ENCODE results near the gene TMEM183A. TPM values are rescaled to one million over a fixed set of nuclear protein-coding genes. Genes with fewer than 3 reads are reported as not detected.

Gene TMEM183A
- total and polyA plus RNA-seq, 9 of the 15 experiments (the other 6 are each of a cell fraction or from before 2014, with no cell fraction given) = 23.4 to 190 (median 124) TPM

DNA sequence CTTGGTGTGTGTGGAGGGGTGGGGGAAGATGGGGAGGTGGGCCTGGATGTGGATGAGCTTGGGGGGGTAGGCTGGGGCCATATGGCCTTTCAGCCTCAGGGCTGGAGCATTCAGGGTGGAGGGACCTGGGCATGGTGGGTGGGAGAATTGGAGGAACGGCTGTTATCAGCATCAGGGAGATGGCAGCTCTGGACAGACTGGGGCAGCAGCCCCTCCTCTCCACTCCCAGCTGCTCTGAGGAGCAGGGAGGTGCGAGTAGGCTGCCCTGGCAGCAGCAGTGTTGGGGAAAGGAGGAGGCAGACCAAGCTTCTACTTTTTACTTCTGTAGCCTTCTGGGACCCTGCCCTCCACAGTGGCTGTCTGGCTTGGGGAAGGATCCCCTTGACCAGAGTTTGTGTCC lies 29.4 kb downstream of the TMEM183A start:
- Histone ChIP-seq H3K9me1 (ENCODE audit: control insufficient read depth, insufficient read depth, low read length) (no peaks in the 10 kb centered on the region), H3K9me3 (replicated peaks; ENCODE audit: control insufficient read depth, insufficient read depth, low read depth, low read length) (no peaks in the 10 kb centered on the region), H3K9ac (ENCODE audit: insufficient read depth in 1 of 2, low read depth in 2 of 2, low read length in 2 of 2) (peak overlapping the region in 1 of 2 experiments; percentile 24; a peak in 1 of 4 replicates), H4K20me1 (replicated peaks; ENCODE audit: control insufficient read depth, insufficient read depth, low read length) (peaks cover 64% of the 10 kb centered on the region), H3K27me3 (ENCODE audit: control insufficient read depth in 2 of 2, insufficient read depth in 2 of 2, low read length in 2 of 2) (peaks cover 23 to 38% of the 10 kb centered on the region in 2 experiments; a peak in 4 of 5 replicates), H3K4me2 (ENCODE audit: insufficient read depth, low read length) (no peak overlapping the region), H3K36me3 (ENCODE audit: control insufficient read depth, insufficient read depth, low read length) (no peaks in the 10 kb centered on the region; the same call in 2 of the 3 replicates), H3K27ac (ENCODE audit: extremely low read depth, low read depth, low read length) (no peak overlapping the region), H3K79me2 (ENCODE audit: control insufficient read depth, insufficient read depth, low read length) (no peaks in the 10 kb centered on the region), H3K4me1 (replicated peaks in 1 of 2; ENCODE audit: control insufficient read depth in 2 of 2, insufficient read depth in 2 of 2, low read length in 2 of 2) (no peaks in the 10 kb centered on the region; a peak in 2 of 5 replicates), H2AFZ (ENCODE audit: low read depth, low read length) (no peak overlapping the region), H3K4me3 (no peak overlapping the region)
- no TSS peak for BruUV-seq (replicated peaks)
- in situ Hi-C loops (cut with MboI) = no loop called here
- CTCF ChIA-PET (ENCODE audit: low intra/inter-chr PET ratio) = interaction anchor here (0.6 kb wide), 1 partner anchor 1438 kb away, joined by 4 read pairs; no protein-coding TSS in a partner anchor
- intact Hi-C loops (cut with micrococcal nuclease) = loop anchor here (5.0 to 10.0 kb wide), 2 partner anchors 81 to 298 kb away; no protein-coding TSS in a partner anchor
- TF ChIP-seq ZNF311 (CRISPR knock-in tag; IDR thresholded peaks at IDR 0.05) (no peak), SIN3A (IDR thresholded peaks at IDR 0.05; ENCODE audit: borderline replicate concordance in 2 of 2, control insufficient read depth in 1 of 2, low read depth in 2 of 2, low read length in 2 of 2) (no peak), NFXL1 (CRISPR knock-in tag; IDR thresholded peaks at IDR 0.05) (no peak), CREB1 (IDR thresholded peaks at IDR 0.05) (no peak), CREB1 (CRISPR knock-in tag; IDR thresholded peaks at IDR 0.05) (0 out of 2 replicates have a peak, but pooled peaks have one; percentile 13)
- ATAC-seq (no peak), DNase-seq (ENCODE audit: extremely low read depth in 1 of 4, low spot score in 3 of 4) (no peak), FAIRE-seq (no peak)
- POLR2A ChIA-PET = interaction anchor here (0.6 to 2.6 kb wide), 9 partner anchors 9 to 97 kb away, joined by 3 to 13 read pairs (median 5); partner anchors contain the start of gene PPFIA4
- 3% methylated on average over 2 of the region's 2 CpGs for WGBS (ENCODE audit: insufficient coverage, low coverage, missing lambda C conversion rate)
